ENCODE results near the gene TH. TPM values are rescaled to one million over a fixed set of nuclear protein-coding genes. Genes with fewer than 3 reads are reported as not detected.

The TH gene
- total and polyA plus RNA-seq, 9 donors = 0.12 to 4.1 (median 0.97) TPM; not detected in 2

GRCh38 chr11:2160736-2161259 lies 10.8 kb downstream of the TH start, which contains the start of gene INS:
INS (minus strand) TSS chr11:2161209; CDS start chr11:2160971, 238 bp downstream.
- TF ChIP-seq CTCF (IDR thresholded peaks at IDR 0.05) (no peak), EP300 (IDR thresholded peaks at IDR 0.05) (no peak), POLR2A (IDR thresholded peaks at IDR 0.05) (no peak)
- WGBS, 3 donors = 83 to 100% (median 88%) methylated on average over 4 to 13 of the region's 13 CpGs
- DNase-seq = no peak
- no peaks in the 10 kb centered on the region for H3K36me3 ChIP-seq
- intact Hi-C loops (cut with DNase I) = no loop called here
- H3K27me3 ChIP-seq = no peaks in the 10 kb centered on the region
- no peak within 1 kb of the TSS for H3K4me3 ChIP-seq
- no peaks in the 10 kb centered on the region for H3K4me1 ChIP-seq (ENCODE audit: insufficient read depth)
- no peak within 1 kb of the TSS for H3K27ac ChIP-seq
- no peaks in the 10 kb centered on the region for H3K9me3 ChIP-seq

- Histone ChIP-seq H3K4me3 (no peak overlapping the region), H3K27ac (no peak overlapping the region), H3K36me3 (no peaks in the 10 kb centered on the region), H3K9me3 (no peaks in the 10 kb centered on the region), H3K27me3 (no peaks in the 10 kb centered on the region), H3K4me1 (ENCODE audit: insufficient read depth) (no peaks in the 10 kb centered on the region)
- no peak for DNase-seq
- TF ChIP-seq EP300 (IDR thresholded peaks at IDR 0.05) (no peak), POLR2A (IDR thresholded peaks at IDR 0.05) (no peak), CTCF (IDR thresholded peaks at IDR 0.05) (no peak)
- WGBS, 3 donors = 74 to 77% (median 76%) methylated on average over 33 to 36 of the region's 36 CpGs
- intact Hi-C loops (cut with DNase I) = loop anchor here in 2 of 4 donors (5.0 to 10.0 kb wide), 3 partner anchors 235 to 505 kb away; no protein-coding TSS in a partner anchor
Observed at GRCh38 chr11:2159536-2160413, 11.8 kb downstream of the TH start.

GRCh38 chr11:2158966-2159365 lies 12.6 kb downstream of the TH start:
- Histone ChIP-seq H3K4me3 (no peak overlapping the region), H3K27me3 (no peaks in the 10 kb centered on the region), H3K4me1 (ENCODE audit: insufficient read depth) (no peaks in the 10 kb centered on the region), H3K27ac (no peak overlapping the region), H3K9me3 (no peaks in the 10 kb centered on the region), H3K36me3 (no peaks in the 10 kb centered on the region)
- no peak for DNase-seq
- TF ChIP-seq EP300 (IDR thresholded peaks at IDR 0.05) = no peak
- no peak for TF ChIP-seq POLR2A (IDR thresholded peaks at IDR 0.05)
- no peak for TF ChIP-seq CTCF (IDR thresholded peaks at IDR 0.05)
- WGBS, 3 donors = 81 to 90% (median 88%) methylated on average over 6 to 10 of the region's 10 CpGs
- intact Hi-C loops (cut with DNase I) = loop anchor here in 2 of 4 donors (5.0 to 10.0 kb wide), 3 partner anchors 234 to 504 kb away; no protein-coding TSS in a partner anchor

GRCh38 chr11:2158296-2158737 lies 13.3 kb downstream of the TH start:
- Histone ChIP-seq H3K36me3 (no peaks in the 10 kb centered on the region), H3K4me3 (no peak overlapping the region), H3K27ac (no peak overlapping the region), H3K27me3 (no peaks in the 10 kb centered on the region), H3K9me3 (no peaks in the 10 kb centered on the region), H3K4me1 (ENCODE audit: insufficient read depth) (no peaks in the 10 kb centered on the region)
- no peak for DNase-seq
- intact Hi-C loops (cut with DNase I) = loop anchor here in 2 of 4 donors (5.0 to 10.0 kb wide), 3 partner anchors 234 to 504 kb away; no protein-coding TSS in a partner anchor
- 53 to 69% (median 57%) methylated on average over 6 to 13 of the region's 13 CpGs for WGBS, 3 donors
- TF ChIP-seq EP300 (IDR thresholded peaks at IDR 0.05) (no peak), POLR2A (IDR thresholded peaks at IDR 0.05) (no peak), CTCF (IDR thresholded peaks at IDR 0.05) (no peak)

Measured in ovary (tissue), 9 donors.